HG02973 (cell line): ENCODE measurements around the gene TNRC6C.
"Not testable (repeated sequence)": the region's sequence is repeated elsewhere in the genome, so short reads cannot be mapped to it uniquely, and the experiment has no call there.

Experiments used
- ATAC-seq: cut with Tn5 transposase; IDR thresholded peaks from one replicate; pipeline ENCODE4 v1.9.1; 2021; ENCODE audit warnings: moderate library complexity; ENCODE audit not compliant: unreplicated experiment

The TNRC6C gene

GRCh38 chr17:77962348-77962747, 3.8 kb downstream of the TNRC6C start:
- ATAC-seq, result no peak

GRCh38 chr17:77963441-77963840, 4.9 kb downstream of the TNRC6C start:
- no peak for ATAC-seq

GRCh38 chr17:77965352-77965751, 6.8 kb downstream of the TNRC6C start:
- ATAC-seq, result no peak

GRCh38 chr17:77966476-77966875, 8.0 kb downstream of the TNRC6C start:
- ATAC-seq, result no peak

- no peak for ATAC-seq
Observed at GRCh38 chr17:77968788-77969187, 10.3 kb downstream of the TNRC6C start.

GRCh38 chr17:77972271-77972670, 13.8 kb downstream of the TNRC6C start:
- ATAC-seq, result not testable (repeated sequence)

GRCh38 chr17:77973953-77974352, 15.4 kb downstream of the TNRC6C start:
- no peak for ATAC-seq

- no peak for ATAC-seq
Observed at GRCh38 chr17:77974396-77974795, 15.9 kb downstream of the TNRC6C start.

- ATAC-seq, result not testable (repeated sequence)
Observed at GRCh38 chr17:77982430-77982829, 23.9 kb downstream of the TNRC6C start.

GRCh38 chr17:77990301-77990700, 31.8 kb downstream of the TNRC6C start:
- ATAC-seq, result no peak

GRCh38 chr17:77993735-77994134, 35.2 kb downstream of the TNRC6C start:
- not testable (repeated sequence) for ATAC-seq

GRCh38 chr17:77995146-77995852, 36.8 kb downstream of the TNRC6C start:
- no peak for ATAC-seq

GRCh38 chr17:77996256-77996655, 37.8 kb downstream of the TNRC6C start:
- no peak for ATAC-seq

GRCh38 chr17:77999413-78000173, 41.1 kb downstream of the TNRC6C start:
- ATAC-seq, result no peak

- no peak for ATAC-seq
Observed at GRCh38 chr17:78000341-78000740, 41.8 kb downstream of the TNRC6C start.

- ATAC-seq, result no peak
Observed at GRCh38 chr17:78001182-78001581, 42.7 kb downstream of the TNRC6C start.

- ATAC-seq, result no peak
Observed at GRCh38 chr17:78001612-78002011, 43.1 kb downstream of the TNRC6C start.

GRCh38 chr17:78002166-78002565, 43.7 kb downstream of the TNRC6C start:
- no peak for ATAC-seq

GRCh38 chr17:78005452-78006171, 47.1 kb downstream of the TNRC6C start:
- ATAC-seq, result no peak

- no peak for ATAC-seq
Observed at GRCh38 chr17:78006338-78006737, 47.8 kb downstream of the TNRC6C start.

- ATAC-seq, result no peak
Observed at GRCh38 chr17:78007647-78008046, 49.1 kb downstream of the TNRC6C start.

GRCh38 chr17:78010759-78011158, 52.3 kb downstream of the TNRC6C start:
- ATAC-seq, result no peak
